ENCODE results near the gene MCF2L2. TPM values are rescaled to one million over a fixed set of nuclear protein-coding genes. Genes with fewer than 3 reads are reported as not detected.
"Not testable (repeated sequence)": the region's sequence is repeated elsewhere in the genome, so short reads cannot be mapped to it uniquely, and the experiment has no call there.

Gene MCF2L2
- total RNA-seq, 2 donors from 2014 or later: 0.38 to 1.3 TPM

DNA sequence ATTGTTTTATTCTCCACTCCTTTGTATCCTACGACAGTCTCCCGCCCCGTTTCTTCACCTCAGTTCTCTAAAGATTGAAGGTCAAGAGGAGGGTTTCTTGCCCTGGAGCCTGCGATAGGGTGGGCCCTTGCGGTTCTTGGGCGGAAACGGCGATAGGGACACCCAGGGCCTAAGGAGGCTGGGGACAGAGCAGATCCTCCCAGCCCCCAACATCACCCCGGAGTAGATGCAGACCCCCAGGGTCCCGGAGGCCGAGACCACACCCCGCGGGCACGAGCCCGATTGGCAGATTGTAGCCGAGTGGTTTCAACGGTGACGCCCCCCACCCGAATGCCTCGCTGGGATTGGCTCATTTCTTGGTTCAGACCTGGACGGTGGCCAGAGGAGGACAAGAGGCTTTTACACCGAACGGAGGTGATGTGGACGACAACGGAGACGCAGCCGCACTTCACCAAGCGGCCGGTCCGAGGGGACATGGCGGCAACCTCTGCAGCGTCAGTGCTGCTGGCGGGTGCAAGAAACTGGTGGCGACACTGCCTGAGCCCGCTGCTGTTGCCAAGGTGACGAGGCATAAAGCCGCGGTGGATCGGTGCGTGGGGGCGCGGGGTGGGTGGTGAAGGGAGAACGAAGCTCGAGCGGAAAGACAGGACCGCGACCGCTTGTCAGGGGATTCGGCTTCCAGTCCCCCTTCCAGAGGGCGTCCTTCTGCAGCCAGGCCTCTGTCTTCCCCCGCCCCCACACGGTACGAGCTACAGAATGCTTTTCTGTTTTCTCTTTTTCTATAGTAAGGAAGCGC lies 19.0 kb upstream of the MCF2L2 start:
- DNase-seq (ENCODE audit: low spot score): peak; percentile 92
- intact Hi-C loops (cut with DNase I): no loop called here

GRCh38 chr3:183446838-183447205 lies 18.4 kb upstream of the MCF2L2 start:
- DNase-seq (ENCODE audit: low spot score): no peak
- intact Hi-C loops (cut with DNase I): no loop called here

DNA sequence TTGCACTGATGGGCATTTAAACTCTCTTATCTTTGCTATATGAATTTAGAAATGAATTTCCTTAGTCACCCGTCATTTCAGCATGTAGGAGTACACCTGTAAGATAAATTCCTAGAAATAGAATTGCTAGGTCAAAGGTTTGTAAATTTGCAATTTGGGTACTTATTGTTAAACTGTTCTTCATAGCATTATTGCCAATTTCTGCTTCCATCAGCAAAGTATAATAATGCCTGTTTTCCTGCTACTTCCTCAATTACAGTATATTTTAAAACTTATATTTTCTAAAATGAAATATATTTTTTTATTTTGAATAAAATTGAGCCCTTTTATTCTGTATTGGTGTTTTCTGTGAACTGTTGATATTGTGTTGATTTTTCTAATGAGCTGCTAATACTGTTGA lies 16.3 kb upstream of the MCF2L2 start:
- no peak for DNase-seq (ENCODE audit: low spot score)
- intact Hi-C loops (cut with DNase I): no loop called here

- intact Hi-C loops (cut with DNase I): no loop called here
- DNase-seq (ENCODE audit: low spot score): no peak
Measured at GRCh38 chr3:183443395-183444385, 15.3 kb upstream of the MCF2L2 start.

- intact Hi-C loops (cut with DNase I): no loop called here
Measured at GRCh38 chr3:183442994-183443393, 14.6 kb upstream of the MCF2L2 start.

DNA sequence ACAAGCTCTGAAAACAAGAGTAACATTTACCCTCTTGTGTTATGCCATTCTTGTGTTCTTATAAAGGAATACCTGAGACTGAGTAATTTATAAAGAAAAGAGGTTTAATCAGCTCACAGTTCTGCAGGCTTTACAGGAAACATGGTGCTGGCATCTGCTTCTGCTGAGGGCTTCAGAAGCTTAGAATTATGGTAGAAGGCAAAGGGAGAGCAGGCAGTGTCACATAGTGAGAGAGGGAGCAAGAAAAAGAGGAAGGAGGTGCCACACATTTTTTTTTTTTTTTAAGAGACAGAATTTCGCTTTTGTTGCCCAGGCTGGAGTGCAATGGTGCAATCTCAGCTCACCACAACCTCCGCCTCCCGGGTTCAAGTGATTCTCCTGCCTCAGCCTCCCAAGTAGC lies 12.1 kb upstream of the MCF2L2 start:
- intact Hi-C loops (cut with DNase I); DNase-seq (ENCODE audit: low spot score): not testable (repeated sequence)

More at GRCh38 chr3:183442994-183443393, 14.6 kb upstream of the MCF2L2 start:
- no peak for DNase-seq (ENCODE audit: low spot score)

GRCh38 chr3:183439515-183439914 lies 11.1 kb upstream of the MCF2L2 start:
- intact Hi-C loops (cut with DNase I): no loop called here
- no peak for DNase-seq (ENCODE audit: low spot score)

GRCh38 chr3:183438735-183439134 lies 10.3 kb upstream of the MCF2L2 start:
- intact Hi-C loops (cut with DNase I): no loop called here

GRCh38 chr3:183437666-183438564 lies 9.5 kb upstream of the MCF2L2 start:
- intact Hi-C loops (cut with DNase I): no loop called here
- no peak for DNase-seq (ENCODE audit: low spot score)

More at GRCh38 chr3:183438735-183439134, 10.3 kb upstream of the MCF2L2 start:
- DNase-seq (ENCODE audit: low spot score): no peak

GRCh38 chr3:183437061-183437460 lies 8.6 kb upstream of the MCF2L2 start:
- DNase-seq (ENCODE audit: low spot score): no peak
- intact Hi-C loops (cut with DNase I): no loop called here

GRCh38 chr3:183435661-183436060 lies 7.2 kb upstream of the MCF2L2 start:
- intact Hi-C loops (cut with DNase I): no loop called here
- DNase-seq (ENCODE audit: low spot score): no peak

DNA sequence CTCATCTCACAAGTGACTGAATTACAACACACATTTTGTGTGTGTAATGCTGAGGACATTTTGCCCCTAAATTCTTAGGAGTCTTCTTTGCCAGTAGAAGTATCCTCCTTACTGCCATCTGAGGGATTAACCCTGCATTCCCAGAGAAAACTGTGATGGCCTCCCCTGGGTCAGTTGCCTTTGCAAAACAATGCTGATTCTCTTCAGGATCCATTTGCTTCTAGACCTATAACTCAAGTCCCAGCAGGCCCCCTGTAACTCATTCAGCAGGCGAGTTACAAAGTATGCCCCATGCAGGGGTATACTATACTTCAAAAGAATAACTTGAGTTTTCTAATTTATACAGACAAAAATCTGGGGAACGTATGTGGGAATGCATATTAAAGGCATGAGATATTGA lies 6.6 kb upstream of the MCF2L2 start:
- no peak for DNase-seq (ENCODE audit: low spot score)
- intact Hi-C loops (cut with DNase I): no loop called here

- intact Hi-C loops (cut with DNase I): no loop called here
Measured at GRCh38 chr3:183434503-183434902, 6.1 kb upstream of the MCF2L2 start.

DNA sequence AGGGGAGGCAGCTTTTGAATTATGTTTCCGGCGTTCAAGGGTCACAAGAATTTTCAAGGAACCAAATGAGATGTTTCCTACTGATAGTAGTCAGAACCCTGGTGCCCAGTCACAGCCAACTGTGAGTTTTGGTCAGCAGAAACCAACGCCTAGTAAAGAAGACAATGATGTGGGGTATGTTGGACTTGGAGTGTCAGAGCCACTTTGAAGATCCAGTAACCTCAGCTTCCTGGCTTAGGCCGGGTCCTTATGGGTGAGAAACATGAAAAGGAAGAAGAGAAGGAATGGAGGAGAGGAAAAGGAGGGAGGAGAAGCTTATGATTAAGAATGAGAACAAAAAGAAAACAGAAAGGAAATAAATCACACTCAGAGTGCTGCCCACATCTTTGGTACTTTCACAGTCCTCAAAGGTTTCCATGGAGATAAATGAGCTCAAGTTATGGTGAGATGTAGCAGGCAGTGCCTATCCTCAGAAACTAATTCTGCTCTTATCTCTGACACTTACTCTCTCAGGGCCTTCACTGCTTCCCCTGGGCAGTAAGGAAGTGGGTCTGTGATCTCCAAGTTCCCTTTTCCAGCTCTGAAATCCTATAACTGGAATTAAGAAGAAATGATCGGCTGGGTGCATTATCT lies 2.0 kb upstream of the MCF2L2 start:
- intact Hi-C loops (cut with DNase I): no loop called here

More at GRCh38 chr3:183434503-183434902, 6.1 kb upstream of the MCF2L2 start:
- no peak for DNase-seq (ENCODE audit: low spot score)

GRCh38 chr3:183427876-183428446 lies 458 bp downstream of the MCF2L2 start:
- intact Hi-C loops (cut with DNase I): no loop called here
- peak; percentile 89 for DNase-seq (ENCODE audit: low spot score)

More for the DNA sequence above, 2.0 kb upstream of the MCF2L2 start:
- no peak for DNase-seq (ENCODE audit: low spot score)

DNA sequence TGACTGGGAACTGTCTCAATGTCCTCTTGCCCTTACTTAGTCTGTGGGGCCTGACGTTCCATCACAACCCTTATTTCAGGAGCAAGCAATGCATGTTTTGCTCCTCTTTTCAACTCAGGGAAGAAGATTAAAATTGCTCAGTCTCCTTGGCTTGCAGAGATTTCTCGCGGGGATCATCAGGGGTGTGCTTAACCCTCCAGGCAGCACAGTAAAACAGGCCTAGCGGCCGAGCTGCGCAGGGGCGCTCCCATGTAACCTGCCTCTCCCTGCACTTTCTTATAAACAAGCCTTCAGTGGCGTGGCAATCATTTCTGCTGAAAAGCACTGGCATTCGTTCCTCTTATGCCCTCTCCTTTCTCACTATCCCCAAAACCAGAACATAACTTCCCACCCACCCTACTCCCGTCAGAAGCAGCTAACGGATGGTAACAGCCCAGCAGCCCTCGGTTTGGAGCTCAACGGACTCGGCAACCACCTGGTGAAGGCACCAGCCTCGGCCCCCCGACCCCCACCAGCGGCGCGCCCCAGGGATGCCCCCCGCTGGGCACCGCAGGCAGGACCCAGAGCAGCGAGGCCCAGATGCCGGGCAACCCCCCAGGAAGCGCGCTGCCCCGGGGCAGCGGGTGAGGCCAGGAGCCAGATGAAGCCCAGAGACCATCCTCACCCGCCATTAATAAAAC lies 1.1 kb downstream of the MCF2L2 start:
- no peak for DNase-seq (ENCODE audit: low spot score)
- intact Hi-C loops (cut with DNase I): no loop called here

GRCh38 chr3:183418807-183419206 lies 9.6 kb downstream of the MCF2L2 start:
- intact Hi-C loops (cut with DNase I); DNase-seq (ENCODE audit: low spot score): not testable (repeated sequence)
